Tibial artery (tissue), 4 donors: ENCODE results near the gene HVCN1.

Source experiments
- DNase-seq, 2 donors: peaks; one replicate each; pipeline ENCODE4 v3.0.0-alpha.2; 2019
- H3K27ac ChIP-seq, 2 donors: fragments of 200-600 bp; sonication (generic) in 1 of 2; 1 replicate in 1 of 2; 2 replicates in 1 of 2; pipeline ENCODE4 v1.5.1; 2018 to 2019; ENCODE audit warnings: mild to moderate bottlenecking in 1 of 2
- H3K27me3 ChIP-seq, 2 donors: fragments of 200-600 bp; sonication (generic) in 1 of 2; one replicate each; pipeline versions ENCODE4 v1.5.1 to v1.6.0; 2016 to 2019
- H3K36me3 ChIP-seq, 3 donors: fragments of 200-600 bp; sonication (generic) in 2 of 3; one replicate each; pipeline ENCODE4 v1.5.1; 2016 to 2019; ENCODE audit warnings: mild to moderate bottlenecking in 2 of 3
- H3K4me1 ChIP-seq, 4 donors: fragments of 200-600 bp; sonication (generic) in 2 of 4; 1 replicate in 3 of 4; 2 replicates in 1 of 4; pipeline ENCODE4 v1.5.1; 2016 to 2019
- H3K4me3 ChIP-seq, 2 donors: fragments of 200-600 bp; sonication (generic) in 1 of 2; 1 replicate in 1 of 2; 2 replicates in 1 of 2; pipeline ENCODE4 v1.5.1; 2018 to 2019; ENCODE audit warnings: mild to moderate bottlenecking in 2 of 2
- H3K9me3 ChIP-seq, 3 donors: fragments of 200-600 bp; sonication (generic) in 1 of 3; one replicate each; pipeline ENCODE4 v1.5.1; 2016 to 2019
- CTCF ChIP-seq, 2 experiments: fragments of 200-600 bp in 1 of 2; fragments of 450-650 bp in 1 of 2; IDR thresholded peaks; one replicate each; pipeline ENCODE4 v1.5.1; 2017 to 2019; ENCODE audit warnings: antibody characterized with exemption in 2 of 2, mild to moderate bottlenecking in 1 of 2, moderate library complexity in 1 of 2
- intact Hi-C: fragments of 100-400 bp; cut with DNase I; formaldehyde crosslinking; loops from one replicate; pipeline ENCODE4 v1.15.0; 2023; ENCODE audit warnings: low total_unique reads

Gene HVCN1

GRCh38 chr12:110699591-110700445 lies 10.9 kb upstream of the HVCN1 start:
- no peaks in the 10 kb centered on the region for H3K27me3 ChIP-seq
- no peaks in the 10 kb centered on the region for H3K36me3 ChIP-seq
- H3K27ac ChIP-seq: peak overlapping the region in 1 of 2 donors; percentile 4
- peaks cover 0 to 14% (median 2%) of the 10 kb centered on the region in 4 donors for H3K4me1 ChIP-seq
- no peak for DNase-seq
- no peak for TF ChIP-seq CTCF (IDR thresholded peaks at IDR 0.05)
- H3K4me3 ChIP-seq: no peak overlapping the region
- no peaks in the 10 kb centered on the region for H3K9me3 ChIP-seq
- intact Hi-C loops: no loop called here

GRCh38 chr12:110698171-110698902 lies 9.4 kb upstream of the HVCN1 start:
- Histone ChIP-seq H3K4me1 (peaks cover 0 to 14% (median 2%) of the 10 kb centered on the region in 4 donors), H3K36me3 (no peaks in the 10 kb centered on the region), H3K4me3 (peak overlapping the region; percentile 28 to 42), H3K27me3 (no peaks in the 10 kb centered on the region), H3K27ac (peak overlapping the region; percentile 4 to 6), H3K9me3 (no peaks in the 10 kb centered on the region)
- peak; percentile 67 to 74 for TF ChIP-seq CTCF (IDR thresholded peaks at IDR 0.05)
- peak; percentile 82 to 87 for DNase-seq
- intact Hi-C loops: no loop called here

GRCh38 chr12:110697236-110697635 lies 8.3 kb upstream of the HVCN1 start:
- H3K4me3 ChIP-seq: no peak overlapping the region
- no peak for DNase-seq
- no peaks in the 10 kb centered on the region for H3K27me3 ChIP-seq
- H3K36me3 ChIP-seq: no peaks in the 10 kb centered on the region
- H3K9me3 ChIP-seq: no peaks in the 10 kb centered on the region
- intact Hi-C loops: no loop called here
- TF ChIP-seq CTCF (IDR thresholded peaks at IDR 0.05): no peak
- no peak overlapping the region for H3K27ac ChIP-seq
- peaks cover 0 to 14% (median 2%) of the 10 kb centered on the region in 4 donors for H3K4me1 ChIP-seq

GRCh38 chr12:110696283-110696682 lies 7.4 kb upstream of the HVCN1 start:
- Histone ChIP-seq H3K4me1 (peaks cover 0 to 14% (median 2%) of the 10 kb centered on the region in 4 donors), H3K27me3 (no peaks in the 10 kb centered on the region), H3K27ac (no peak overlapping the region), H3K36me3 (no peaks in the 10 kb centered on the region), H3K9me3 (no peaks in the 10 kb centered on the region), H3K4me3 (no peak overlapping the region)
- TF ChIP-seq CTCF (IDR thresholded peaks at IDR 0.05): no peak
- DNase-seq: no peak
- intact Hi-C loops: no loop called here

GRCh38 chr12:110694330-110694901 lies 5.5 kb upstream of the HVCN1 start:
- H3K36me3 ChIP-seq: no peaks in the 10 kb centered on the region
- H3K9me3 ChIP-seq: no peaks in the 10 kb centered on the region
- intact Hi-C loops: no loop called here
- no peaks in the 10 kb centered on the region for H3K27me3 ChIP-seq
- peak; percentile 54 to 77 for DNase-seq
- H3K4me1 ChIP-seq: peaks cover 0 to 20% (median 6%) of the 10 kb centered on the region in 4 donors
- H3K27ac ChIP-seq: no peak overlapping the region
- H3K4me3 ChIP-seq: no peak overlapping the region
- TF ChIP-seq CTCF (IDR thresholded peaks at IDR 0.05): no peak
